ENCODE results near the gene GZMM.
A peak's percentile ranks its signal among the peaks of the same experiment; 100 is the strongest.

The GZMM gene

GRCh38 chr19:543910-544608 is at the start of gene GZMM:
GZMM (plus strand) TSS chr19:544053; CDS start chr19:544072, 19 bp downstream.
- DNase-seq (ENCODE audit: low spot score) = no peak

DNA sequence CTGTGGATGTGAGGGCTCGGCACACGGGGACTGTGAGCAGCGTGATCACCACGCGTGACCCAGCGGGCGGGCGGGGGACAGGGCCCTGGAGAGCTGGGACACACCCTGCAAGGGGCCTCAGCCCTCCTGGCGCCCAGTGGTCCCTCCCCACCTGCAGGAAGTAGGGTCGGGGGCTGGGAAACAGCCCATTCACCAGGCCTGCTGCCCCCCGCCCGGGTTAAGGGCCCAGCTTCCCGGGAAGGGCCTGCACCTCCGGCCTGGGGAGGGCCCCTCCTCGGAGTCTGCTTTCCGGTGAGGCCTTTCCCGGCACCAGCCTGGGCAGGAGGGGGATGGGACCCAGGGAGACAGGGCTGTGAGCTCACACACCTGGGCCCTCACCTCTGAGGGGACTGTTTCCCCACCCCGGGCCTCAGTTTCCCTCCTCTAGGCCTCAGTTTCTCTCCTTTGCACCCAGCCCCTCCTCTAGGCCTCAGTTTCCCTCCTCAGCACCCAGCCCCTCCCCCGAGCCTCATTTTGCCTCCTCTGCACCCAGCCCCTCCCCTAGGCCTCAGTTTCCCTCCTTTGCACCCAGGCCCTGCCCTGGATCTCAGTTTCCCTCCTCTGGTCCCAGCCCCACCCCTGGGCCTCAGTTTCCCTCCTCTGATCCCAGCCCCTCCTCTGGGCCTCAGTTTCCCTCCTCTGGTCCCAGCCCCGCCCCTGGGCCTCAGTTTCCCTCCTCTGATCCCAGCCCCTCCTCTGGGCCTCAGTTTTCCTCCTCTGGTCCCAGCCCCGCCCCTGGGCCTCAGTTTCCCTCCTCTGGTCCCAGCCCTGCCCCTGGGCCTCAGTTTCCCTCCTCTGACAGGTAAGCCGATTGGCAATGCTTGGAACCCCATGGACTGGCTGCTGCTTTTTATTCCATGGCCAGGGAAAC is 49.4 kb upstream of the GZMM start:
- DNase-seq (ENCODE audit: low spot score) = no peak

- peak; percentile 30 for DNase-seq (ENCODE audit: low spot score)
These were observed 48.8 kb upstream of the GZMM start for GRCh38 chr19:495081-495401.

DNA sequence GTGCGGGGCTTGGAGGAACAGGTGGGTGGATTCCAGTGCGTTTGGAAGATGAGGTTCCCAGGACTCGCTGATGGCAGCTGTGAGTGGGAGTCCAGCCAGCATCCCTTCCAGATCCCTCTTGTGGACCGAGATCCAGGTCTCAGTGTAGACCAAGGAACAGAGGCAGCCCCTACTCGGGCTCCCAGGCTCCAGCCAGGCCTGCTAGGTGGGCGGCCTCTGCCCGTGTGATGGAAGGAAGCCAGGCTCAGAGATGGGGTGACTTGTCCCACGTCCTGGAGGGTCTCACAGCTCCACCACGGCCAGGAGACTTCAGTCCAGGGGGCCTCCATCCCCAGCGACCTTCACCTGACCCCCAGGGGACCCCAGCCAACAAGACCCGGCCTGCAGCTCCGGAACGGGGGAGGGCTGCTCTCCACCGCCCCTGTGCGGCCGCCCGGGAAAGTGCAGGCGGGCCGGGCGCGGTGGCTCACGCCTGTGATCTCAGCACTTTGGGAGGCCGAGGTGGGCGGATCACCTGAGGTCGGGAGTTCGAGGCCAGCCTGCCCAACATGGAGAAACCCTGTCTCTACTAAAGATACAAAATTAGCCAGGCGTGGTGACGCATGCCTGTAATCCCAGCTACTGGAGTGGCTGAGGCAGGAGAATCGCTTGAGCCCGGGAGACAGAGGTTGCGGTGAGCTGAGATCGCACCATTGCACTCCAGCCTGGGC is 48.3 kb upstream of the GZMM start:
- peak; percentile 79 for DNase-seq (ENCODE audit: low spot score)

DNA sequence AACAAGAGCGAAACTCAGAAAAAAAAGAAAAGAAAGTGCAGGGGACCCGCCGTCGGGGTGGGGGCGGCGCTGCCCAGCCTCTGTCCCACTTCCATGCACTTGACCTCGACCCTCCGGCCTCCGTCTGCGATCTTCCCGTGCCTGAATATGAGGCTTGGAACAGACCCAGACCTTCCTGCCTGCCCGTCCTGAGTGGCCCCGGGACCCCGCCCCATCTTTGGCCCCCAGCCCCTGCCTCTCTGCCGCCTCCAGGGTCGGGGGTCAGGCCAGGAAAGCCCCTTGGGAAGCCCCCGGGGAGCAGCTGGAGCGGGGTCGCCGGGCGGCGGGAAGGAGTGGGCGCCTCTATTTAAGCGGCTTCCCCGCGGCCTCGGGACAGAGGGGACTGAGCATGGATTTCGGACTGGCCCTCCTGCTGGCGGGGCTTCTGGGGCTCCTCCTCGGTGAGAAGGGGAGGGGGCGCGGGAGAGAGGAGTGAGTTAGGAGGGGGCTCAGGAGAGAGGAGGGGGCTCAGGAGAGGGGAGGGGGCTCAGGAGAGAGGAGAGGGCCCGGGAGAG is 47.7 kb upstream of the GZMM start, which contains the start of gene MADCAM1:
TSS of gene MADCAM1 (plus strand) at position 375 of the 554 bp plus-strand sequence. CDS start at position 389, 14 bp downstream.
- DNase-seq (ENCODE audit: low spot score) = no peak

GRCh38 chr19:496986-497385 is 46.9 kb upstream of the GZMM start:
- no peak for DNase-seq (ENCODE audit: low spot score)

DNA sequence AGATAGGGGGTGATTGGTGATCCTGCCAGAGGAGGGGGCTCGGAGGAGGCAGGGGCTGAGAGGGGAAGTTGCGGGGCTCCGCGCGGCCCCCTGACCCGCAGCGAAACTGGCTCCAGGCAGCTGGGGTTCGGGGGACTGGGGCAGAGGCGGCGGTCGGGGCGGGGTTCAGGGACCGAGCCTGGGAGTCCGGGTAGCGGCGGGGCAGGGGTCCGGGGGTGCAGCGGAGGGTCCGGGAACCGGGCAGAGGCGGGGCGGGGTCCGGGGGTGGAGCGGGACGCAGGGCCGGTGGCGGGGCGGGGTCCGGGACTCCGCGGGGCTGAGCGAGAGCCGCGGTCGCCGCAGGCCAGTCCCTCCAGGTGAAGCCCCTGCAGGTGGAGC is 46.4 kb upstream of the GZMM start:
- DNase-seq (ENCODE audit: low spot score) = peak; percentile 38

- DNase-seq (ENCODE audit: low spot score) = peak; percentile 34
These were observed 45.9 kb upstream of the GZMM start for GRCh38 chr19:497869-498510.

DNA sequence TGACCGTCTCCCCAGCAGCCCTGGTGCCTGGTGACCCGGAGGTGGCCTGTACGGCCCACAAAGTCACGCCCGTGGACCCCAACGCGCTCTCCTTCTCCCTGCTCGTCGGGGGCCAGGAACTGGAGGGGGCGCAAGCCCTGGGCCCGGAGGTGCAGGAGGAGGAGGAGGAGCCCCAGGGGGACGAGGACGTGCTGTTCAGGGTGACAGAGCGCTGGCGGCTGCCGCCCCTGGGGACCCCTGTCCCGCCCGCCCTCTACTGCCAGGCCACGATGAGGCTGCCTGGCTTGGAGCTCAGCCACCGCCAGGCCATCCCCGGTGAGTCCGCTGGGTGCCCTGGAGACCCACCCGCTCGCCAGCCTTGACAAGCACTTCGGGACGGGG is 45.4 kb upstream of the GZMM start:
- no peak for DNase-seq (ENCODE audit: low spot score)

- no peak for DNase-seq (ENCODE audit: low spot score)
These were observed 44.8 kb upstream of the GZMM start for GRCh38 chr19:498977-499623.

- no peak for DNase-seq (ENCODE audit: low spot score)
These were observed 42.2 kb upstream of the GZMM start for GRCh38 chr19:501646-502045.

GRCh38 chr19:504616-505015 is 39.2 kb upstream of the GZMM start:
- no peak for DNase-seq (ENCODE audit: low spot score)

GRCh38 chr19:506404-507285 is 37.2 kb upstream of the GZMM start:
- DNase-seq (ENCODE audit: low spot score) = peak; percentile 100

- DNase-seq (ENCODE audit: low spot score) = peak; percentile 96
These were observed 36.3 kb upstream of the GZMM start, which contains the start of gene TPGS1 for GRCh38 chr19:507286-508203. TPGS1 (plus strand) TSS chr19:507497; CDS start chr19:507507, 10 bp downstream.

GRCh38 chr19:508204-509150 is 35.4 kb upstream of the GZMM start:
- DNase-seq (ENCODE audit: low spot score) = no peak

DNA sequence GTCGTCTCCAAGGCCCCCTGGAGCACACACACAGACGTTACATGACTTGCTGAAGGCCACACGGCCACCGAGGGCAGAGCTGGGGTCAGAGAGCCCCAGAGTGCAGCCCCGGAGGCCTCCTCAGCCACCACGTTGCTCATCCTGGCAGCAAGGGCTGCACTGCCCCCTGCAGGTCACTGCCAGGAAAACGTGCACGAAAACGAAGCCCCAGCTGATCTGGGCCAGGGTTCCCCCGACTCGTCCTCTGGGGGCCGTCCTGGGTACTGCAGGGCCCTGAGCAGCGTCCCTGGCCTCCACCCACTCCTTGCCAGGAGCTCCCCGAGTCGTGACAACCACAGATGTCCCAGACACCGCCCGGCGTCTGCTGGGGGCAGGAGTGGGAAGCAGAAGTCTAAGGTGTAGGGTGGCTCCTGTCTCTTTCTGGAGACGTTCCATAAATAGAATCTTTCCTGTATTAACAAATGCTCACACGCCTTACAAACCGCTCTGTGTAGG is 33.2 kb upstream of the GZMM start:
- peak; percentile 95 for DNase-seq (ENCODE audit: low spot score)

GRCh38 chr19:511101-511851 is 32.6 kb upstream of the GZMM start:
- DNase-seq (ENCODE audit: low spot score) = no peak

All from HuH-7.5 (cell line).